Ascending aorta (tissue), 2 donors: ENCODE data around the gene STK32A. TPM values are rescaled to one million over a fixed set of nuclear protein-coding genes. Genes with fewer than 3 reads are reported as not detected.

Experiments
- DNase-seq, 2 donors: peaks; one replicate each; pipeline ENCODE4 v3.0.0-alpha.2; 2019; ENCODE audit warnings: low spot score in 2 of 2
- H3K27ac ChIP-seq, 2 donors: fragments of 200-600 bp; sonication (generic); one replicate each; pipeline ENCODE4 v1.5.1; 2016 to 2017; ENCODE audit warnings: mild to moderate bottlenecking in 1 of 2
- H3K27me3 ChIP-seq: fragments of 200-600 bp; sonication (generic); one replicate; pipeline ENCODE4 v1.5.1; 2017
- H3K36me3 ChIP-seq, 2 donors: fragments of 200-600 bp; sonication (generic); one replicate each; pipeline ENCODE4 v1.5.1; 2016
- H3K4me1 ChIP-seq, 2 donors: fragments of 200-600 bp; sonication (generic); one replicate each; pipeline ENCODE4 v1.5.1; 2016 to 2017; ENCODE audit warnings: mild to moderate bottlenecking in 1 of 2
- H3K4me3 ChIP-seq, 2 donors: fragments of 200-600 bp; sonication (generic); one replicate each; pipeline ENCODE4 v1.5.1; 2016 to 2017; ENCODE audit warnings: mild to moderate bottlenecking in 1 of 2
- H3K9me3 ChIP-seq, 2 donors: fragments of 200-600 bp; sonication (generic); one replicate each; pipeline ENCODE4 v1.5.1; 2016
- CTCF ChIP-seq, 3 experiments: fragments of 200-600 bp in 2 of 3; fragments of 450-650 bp in 1 of 3; sonication (generic) in 2 of 3; IDR thresholded peaks; one replicate each; pipeline ENCODE4 v1.5.1; 2016 to 2019; ENCODE audit warnings: antibody characterized with exemption in 3 of 3, mild to moderate bottlenecking in 1 of 3, moderate library complexity in 1 of 3
- intact Hi-C: fragments of 100-400 bp; cut with DNase I; formaldehyde crosslinking; loops from one replicate; pipeline ENCODE4 v1.15.1; 2023
- total RNA-seq: library from RNA; depleted of rRNA; stranded (reverse); fragments of >200 nt; gene quantifications from one replicate; pipeline ENCODE4 v1.1.0, GENCODE V29; 2016

Gene STK32A
- total RNA-seq, 1 donor from 2014 or later: 6.2 TPM

GRCh38 chr5:147410496-147411358, 175.9 kb downstream of the STK32A start:
- peak overlapping the region; percentile 94 to 98 for H3K27ac ChIP-seq
- DNase-seq: no peak
- H3K27me3 ChIP-seq: no peaks in the 10 kb centered on the region
- intact Hi-C loops: no loop called here
- peaks cover 22 to 34% of the 10 kb centered on the region in 2 donors for H3K36me3 ChIP-seq
- no peaks in the 10 kb centered on the region for H3K9me3 ChIP-seq
- no peak overlapping the region for H3K4me3 ChIP-seq
- H3K4me1 ChIP-seq: peaks cover 24 to 67% of the 10 kb centered on the region in 2 donors
- no peak for TF ChIP-seq CTCF (IDR thresholded peaks at IDR 0.05)

- peak overlapping the region; percentile 94 to 98 for H3K27ac ChIP-seq
- no peaks in the 10 kb centered on the region for H3K9me3 ChIP-seq
- peaks cover 26 to 67% of the 10 kb centered on the region in 2 donors for H3K4me1 ChIP-seq
- no peaks in the 10 kb centered on the region for H3K27me3 ChIP-seq
- no peak for TF ChIP-seq CTCF (IDR thresholded peaks at IDR 0.05)
- H3K4me3 ChIP-seq: no peak overlapping the region
- peaks cover 23 to 36% of the 10 kb centered on the region in 2 donors for H3K36me3 ChIP-seq
- intact Hi-C loops: no loop called here
- no peak for DNase-seq
Measured at GRCh38 chr5:147411359-147412319, 176.8 kb downstream of the STK32A start.

GRCh38 chr5:147412561-147412960, 177.7 kb downstream of the STK32A start:
- no peaks in the 10 kb centered on the region for H3K9me3 ChIP-seq
- no peak overlapping the region for H3K4me3 ChIP-seq
- peaks cover 24 to 66% of the 10 kb centered on the region in 2 donors for H3K4me1 ChIP-seq
- no peak for DNase-seq
- H3K36me3 ChIP-seq: peaks cover 23 to 36% of the 10 kb centered on the region in 2 donors
- intact Hi-C loops: no loop called here
- peak overlapping the region; percentile 94 to 98 for H3K27ac ChIP-seq
- TF ChIP-seq CTCF (IDR thresholded peaks at IDR 0.05): no peak
- no peaks in the 10 kb centered on the region for H3K27me3 ChIP-seq

DNA sequence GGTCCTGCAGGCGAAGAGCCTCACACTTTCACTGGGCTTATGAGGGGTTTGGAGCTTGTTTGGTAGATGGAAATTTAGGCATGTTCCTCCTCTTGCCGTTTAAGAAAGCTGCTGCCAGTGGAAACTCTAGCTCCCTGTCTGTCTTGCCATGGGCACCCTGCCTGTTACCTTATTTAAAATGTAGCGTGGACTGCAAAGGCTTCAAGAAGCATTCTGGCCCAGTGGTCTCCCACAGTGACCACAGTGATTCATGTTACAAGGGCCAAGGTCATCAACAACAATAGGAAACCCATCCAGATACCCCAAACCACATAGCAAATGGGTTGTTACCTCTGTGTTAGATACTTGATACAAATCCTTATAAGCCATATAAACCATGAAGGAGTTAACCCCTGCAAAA, 178.4 kb downstream of the STK32A start:
- peak overlapping the region; percentile 94 to 98 for H3K27ac ChIP-seq
- no peak overlapping the region for H3K4me3 ChIP-seq
- peaks cover 23 to 68% of the 10 kb centered on the region in 2 donors for H3K4me1 ChIP-seq
- no peaks in the 10 kb centered on the region for H3K9me3 ChIP-seq
- DNase-seq: no peak
- intact Hi-C loops: no loop called here
- no peak for TF ChIP-seq CTCF (IDR thresholded peaks at IDR 0.05)
- peaks cover 23 to 33% of the 10 kb centered on the region in 2 donors for H3K36me3 ChIP-seq
- no peaks in the 10 kb centered on the region for H3K27me3 ChIP-seq

DNA sequence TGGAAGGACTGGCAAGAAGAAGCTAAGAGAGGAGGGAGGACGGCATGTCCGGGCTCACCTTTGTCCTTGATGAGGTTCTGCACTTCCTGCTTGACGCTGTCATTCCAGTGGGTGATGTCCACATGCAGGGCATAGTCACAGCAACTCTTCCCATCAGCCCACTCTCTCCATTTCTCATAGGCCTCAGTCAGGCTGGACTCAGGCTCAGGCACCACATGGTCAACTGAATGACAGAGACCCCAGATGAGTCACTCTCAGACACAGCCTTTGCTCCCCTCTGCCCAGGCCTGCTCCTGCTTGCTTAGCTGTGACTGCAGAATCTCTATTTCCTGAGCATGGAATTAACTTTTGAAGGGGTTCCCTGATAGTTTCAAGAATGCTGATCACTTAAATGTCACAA, 180.8 kb downstream of the STK32A start:
- H3K9me3 ChIP-seq: no peaks in the 10 kb centered on the region
- intact Hi-C loops: no loop called here
- H3K4me1 ChIP-seq: peaks cover 23 to 57% of the 10 kb centered on the region in 2 donors
- peak overlapping the region; percentile 81 to 98 for H3K27ac ChIP-seq
- no peaks in the 10 kb centered on the region for H3K27me3 ChIP-seq
- no peak for TF ChIP-seq CTCF (IDR thresholded peaks at IDR 0.05)
- H3K36me3 ChIP-seq: peaks cover 25 to 28% of the 10 kb centered on the region in 2 donors
- DNase-seq: no peak
- H3K4me3 ChIP-seq: no peak overlapping the region
